GM12892 (cell line): ENCODE results near the gene C16orf86.

Source experiments
- POLR2A ChIP-seq: IDR thresholded peaks from 2 replicates; pipeline ENCODE4 v1.6.1; 2011; ENCODE audit warnings: low read depth, low read length, control low read depth
- POLR2AphosphoS5 ChIP-seq: IDR thresholded peaks from 2 replicates; pipeline ENCODE4 v1.6.1; 2011; ENCODE audit warnings: low read depth, low read length, control low read depth
- TAF1 ChIP-seq: IDR thresholded peaks from 2 replicates; pipeline ENCODE4 v1.6.1; 2011; ENCODE audit warnings: low read depth, mild to moderate bottlenecking, control low read depth, low read length, borderline replicate concordance

DNA sequence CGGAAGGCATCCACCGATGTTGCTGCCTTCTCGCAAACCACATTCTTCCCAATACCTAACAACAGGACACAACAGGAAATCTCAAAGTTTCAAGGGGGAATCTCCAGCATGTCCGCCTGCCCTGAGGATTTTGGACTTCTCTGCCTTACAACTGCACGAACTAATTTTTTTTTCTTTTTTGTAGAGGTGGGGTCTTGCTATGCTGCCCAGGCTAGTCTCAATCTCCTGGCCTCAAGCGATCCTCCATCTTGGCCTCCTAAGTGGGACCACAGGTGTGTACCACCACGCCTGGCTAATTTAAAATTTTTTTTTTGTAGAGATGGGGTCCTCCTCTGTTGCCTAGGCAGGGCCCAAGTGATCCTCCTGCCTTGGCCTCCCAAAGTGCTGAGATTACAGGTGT, 9.4 kb downstream of the C16orf86 start:
- TF ChIP-seq POLR2AphosphoS5 = no peak
- TF ChIP-seq POLR2A = no peak
- TF ChIP-seq TAF1 = no peak
